HepG2 (cell line): ENCODE results near the gene BCL2L13. TPM values are rescaled to one million over a fixed set of nuclear protein-coding genes. Genes with fewer than 3 reads are reported as not detected.

Experiments
- ATM ChIP-seq: fragments of 450-650 bp; IDR thresholded peaks from 2 replicates; pipeline ENCODE4 v1.7.1; 2017; ENCODE audit warnings: mild to moderate bottlenecking, borderline replicate concordance
- BHLHE40 ChIP-seq: IDR thresholded peaks from 2 replicates; pipeline ENCODE4 v1.6.1; 2011; ENCODE audit warnings: low read length, improper control_type of control experiment
- DPF2 ChIP-seq: sonication (generic); formaldehyde crosslinking; IDR thresholded peaks from 2 replicates; pipeline ENCODE4 v1.4.0; 2020; ENCODE audit warnings: mild to moderate bottlenecking, low read depth, missing genetic modification reagents, borderline replicate concordance
- FOXA3 ChIP-seq: IDR thresholded peaks from 2 replicates; pipeline ENCODE4 v1.6.1; 2016; ENCODE audit warnings: missing genetic modification reagents, missing compliant biosample characterization
- HMGA1 ChIP-seq: sonication (generic); formaldehyde crosslinking; conservative IDR thresholded peaks from 2 replicates; pipeline ENCODE4 v1.4.0; 2020; ENCODE audit warnings: missing genetic modification reagents
- HNF4A ChIP-seq: sonication (generic); formaldehyde crosslinking; IDR thresholded peaks from 2 replicates; pipeline ENCODE4 v1.4.0; 2020; ENCODE audit warnings: missing genetic modification reagents
- IKZF1 ChIP-seq: fragments of 450-650 bp; IDR thresholded peaks from 2 replicates; pipeline ENCODE4 v1.7.1; 2016
- KLF6 ChIP-seq: IDR thresholded peaks from 2 replicates; pipeline ENCODE4 v1.8.0; 2016; ENCODE audit warnings: missing biosample characterization, missing genetic modification reagents
- SATB2 ChIP-seq: sonication (generic); formaldehyde crosslinking; IDR thresholded peaks from 2 replicates; pipeline ENCODE4 v1.5.0; 2020; ENCODE audit warnings: missing genetic modification reagents
- SMYD3 ChIP-seq: sonication (generic); formaldehyde crosslinking; IDR thresholded peaks from 2 replicates; pipeline ENCODE4 v1.8.1; 2023; ENCODE audit warnings: mild to moderate bottlenecking, missing genetic modification reagents
- SP5 ChIP-seq: IDR thresholded peaks from 2 replicates; pipeline ENCODE4 v1.6.1; 2016; ENCODE audit warnings: low read depth, borderline replicate concordance
- TAF1 ChIP-seq: sonication (generic); formaldehyde crosslinking; IDR thresholded peaks from 2 replicates; pipeline ENCODE4 v1.4.0; 2020; ENCODE audit warnings: missing genetic modification reagents
- THYN1 ChIP-seq: sonication (generic); formaldehyde crosslinking; IDR thresholded peaks from 2 replicates; pipeline ENCODE4 v1.8.1; 2023; ENCODE audit warnings: low read depth, mild to moderate bottlenecking, moderate library complexity, missing genetic modification reagents, borderline replicate concordance
- ZFP82 ChIP-seq: sonication (generic); formaldehyde crosslinking; IDR thresholded peaks from 2 replicates; pipeline ENCODE4 v1.5.1; 2020; ENCODE audit warnings: mild to moderate bottlenecking, missing genetic modification reagents, borderline replicate concordance
- ZNF383 ChIP-seq: sonication (generic); formaldehyde crosslinking; IDR thresholded peaks from 2 replicates; pipeline ENCODE4 v1.4.0; 2020; ENCODE audit warnings: missing genetic modification reagents, mild to moderate bottlenecking, borderline replicate concordance
- ZNF543 ChIP-seq: sonication (generic); formaldehyde crosslinking; IDR thresholded peaks from 2 replicates; pipeline ENCODE4 v1.4.0; 2020; ENCODE audit warnings: mild to moderate bottlenecking, missing genetic modification reagents
- ZNF660 ChIP-seq: sonication (generic); formaldehyde crosslinking; IDR thresholded peaks from 2 replicates; pipeline ENCODE4 v1.5.1; 2020; ENCODE audit warnings: mild to moderate bottlenecking, low read depth, missing genetic modification reagents, borderline replicate concordance
- ZNF746 ChIP-seq: sonication (generic); formaldehyde crosslinking; IDR thresholded peaks from 2 replicates; pipeline ENCODE4 v1.8.0; 2022; ENCODE audit warnings: mild to moderate bottlenecking, missing genetic modification reagents
- ZSCAN29 ChIP-seq: sonication (generic); formaldehyde crosslinking; conservative IDR thresholded peaks from 2 replicates; pipeline ENCODE4 v1.4.0; 2020; ENCODE audit warnings: mild to moderate bottlenecking, missing genetic modification reagents
- polyA plus RNA-seq, 8 experiments: library from polyadenylated mRNA; depleted of rRNA in 3 of 8; stranded (reverse) in 7 of 8; unstranded in 1 of 8; fragments of >200 nt; fragmentation: Illumina TruSeq in 4 of 8; extraction: Trizol in 4 of 8; gene quantifications; 2 replicates each; pipeline versions ENCODE4 v1.2.1 to v1.2.3, GENCODE V29; 2011 to 2016; ENCODE audit warnings: low read depth in 4 of 8, missing spikeins in 1 of 8, mixed read lengths in 1 of 8; ENCODE audit not compliant: insufficient read depth in 1 of 8
- total RNA-seq, 5 experiments: library from RNA; depleted of rRNA; stranded (reverse); fragments of >200 nt; fragmentation: Illumina TruSeq; extraction: Trizol; gene quantifications; 2 replicates each; pipeline ENCODE4 v1.2.3, GENCODE V29; 2016; ENCODE audit warnings: low read depth in 1 of 5
- TF ChIP-seq, protein P1 (sequence below), 2 experiments: fragments of 450-650 bp in 1 of 2; sonication (generic) in 1 of 2; formaldehyde crosslinking; IDR thresholded peaks; 2 replicates each; pipeline versions ENCODE4 v1.5.0 to v1.8.0; 2020 to 2022; ENCODE audit warnings: mild to moderate bottlenecking in 1 of 2, missing genetic modification reagents in 1 of 2
- TF ChIP-seq, protein P2 (sequence below): sonication (generic); formaldehyde crosslinking; IDR thresholded peaks from 2 replicates; pipeline ENCODE4 v1.4.0; 2020; ENCODE audit warnings: missing genetic modification reagents
- TF ChIP-seq, protein P3 (sequence below): sonication (generic); formaldehyde crosslinking; IDR thresholded peaks from 2 replicates; pipeline ENCODE4 v1.8.1; 2023; ENCODE audit warnings: mild to moderate bottlenecking, inconsistent platforms, moderate library complexity, missing genetic modification reagents, borderline replicate concordance
- TF ChIP-seq, protein P4 (sequence below): sonication (generic); formaldehyde crosslinking; IDR thresholded peaks from 2 replicates; pipeline ENCODE4 v1.5.0; 2020; ENCODE audit warnings: mild to moderate bottlenecking, missing genetic modification reagents, moderate library complexity
- TF ChIP-seq, protein P5 (sequence below): sonication (generic); formaldehyde crosslinking; IDR thresholded peaks from 2 replicates; pipeline ENCODE4 v1.5.0; 2020; ENCODE audit warnings: missing genetic modification reagents, mild to moderate bottlenecking, borderline replicate concordance

Gene BCL2L13
- total and polyA plus RNA-seq, 2 of the 13 experiments (the other 11 are each of a cell fraction or from before 2014, with no cell fraction given), result 13.5 to 14.6 TPM

DNA sequence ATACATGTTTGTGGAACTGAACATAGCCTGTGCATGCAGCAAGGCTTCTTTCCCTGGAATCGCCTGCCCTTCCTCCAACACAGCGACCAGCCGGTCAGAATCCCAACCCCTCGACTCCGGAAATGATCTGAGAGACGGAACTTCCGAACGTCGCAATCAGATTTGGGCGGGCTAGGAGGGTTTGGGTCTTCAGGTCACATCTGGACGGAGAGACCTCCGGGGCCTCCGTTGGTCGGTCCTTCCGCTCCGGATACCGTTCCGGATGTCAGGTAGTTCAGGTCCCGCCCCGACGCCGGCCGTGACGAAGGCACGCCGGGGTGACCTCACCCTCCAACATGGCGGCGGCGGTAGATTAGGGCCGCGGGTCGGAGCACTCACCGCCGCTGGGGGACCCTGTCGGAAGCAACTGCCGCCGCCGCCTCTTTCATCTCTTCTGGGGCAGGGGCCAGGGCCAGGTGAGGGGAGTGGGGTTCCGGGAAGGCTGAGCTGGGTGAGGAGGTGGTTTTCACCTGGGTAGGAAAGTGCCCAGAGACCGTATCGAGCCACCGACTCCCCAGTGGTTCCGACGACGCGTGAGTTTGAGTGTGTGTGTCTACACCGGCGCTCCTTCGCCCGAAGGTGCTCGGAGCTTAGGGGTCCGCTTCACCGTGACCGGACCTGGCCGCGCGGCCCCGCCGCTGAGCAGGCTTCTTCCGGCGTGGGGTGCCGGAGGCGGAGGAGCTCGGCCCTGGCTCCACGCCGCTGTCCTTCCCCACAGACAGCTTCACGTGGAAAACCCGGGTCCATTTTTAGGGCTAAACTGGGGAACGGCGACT is at the start of gene BCL2L13 (continued):
- TF ChIP-seq, protein P1, sequence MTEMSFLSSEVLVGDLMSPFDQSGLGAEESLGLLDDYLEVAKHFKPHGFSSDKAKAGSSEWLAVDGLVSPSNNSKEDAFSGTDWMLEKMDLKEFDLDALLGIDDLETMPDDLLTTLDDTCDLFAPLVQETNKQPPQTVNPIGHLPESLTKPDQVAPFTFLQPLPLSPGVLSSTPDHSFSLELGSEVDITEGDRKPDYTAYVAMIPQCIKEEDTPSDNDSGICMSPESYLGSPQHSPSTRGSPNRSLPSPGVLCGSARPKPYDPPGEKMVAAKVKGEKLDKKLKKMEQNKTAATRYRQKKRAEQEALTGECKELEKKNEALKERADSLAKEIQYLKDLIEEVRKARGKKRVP (CRISPR knock-in tag; IDR thresholded peaks at IDR 0.05), result peak in 1 of 2 experiments; percentile 45; a peak in 1 of 4 replicates
- peak; percentile 30; the same call in 1 of the 2 replicates for TF ChIP-seq HNF4A (CRISPR knock-in tag)
- TF ChIP-seq DPF2 (CRISPR knock-in tag), result no peak
- no peak for TF ChIP-seq BHLHE40
- TF ChIP-seq FOXA3 (CRISPR knock-in tag), result peak; percentile 43; the same call in 1 of the 2 replicates
- TF ChIP-seq ATM, result no peak
- TF ChIP-seq ZNF543, result no peak
- no peak for TF ChIP-seq THYN1 (CRISPR knock-in tag)
- TF ChIP-seq, protein P2, sequence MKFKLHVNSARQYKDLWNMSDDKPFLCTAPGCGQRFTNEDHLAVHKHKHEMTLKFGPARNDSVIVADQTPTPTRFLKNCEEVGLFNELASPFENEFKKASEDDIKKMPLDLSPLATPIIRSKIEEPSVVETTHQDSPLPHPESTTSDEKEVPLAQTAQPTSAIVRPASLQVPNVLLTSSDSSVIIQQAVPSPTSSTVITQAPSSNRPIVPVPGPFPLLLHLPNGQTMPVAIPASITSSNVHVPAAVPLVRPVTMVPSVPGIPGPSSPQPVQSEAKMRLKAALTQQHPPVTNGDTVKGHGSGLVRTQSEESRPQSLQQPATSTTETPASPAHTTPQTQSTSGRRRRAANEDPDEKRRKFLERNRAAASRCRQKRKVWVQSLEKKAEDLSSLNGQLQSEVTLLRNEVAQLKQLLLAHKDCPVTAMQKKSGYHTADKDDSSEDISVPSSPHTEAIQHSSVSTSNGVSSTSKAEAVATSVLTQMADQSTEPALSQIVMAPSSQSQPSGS (CRISPR knock-in tag), result peak; percentile 92
- no peak for TF ChIP-seq ZNF383
- TF ChIP-seq, protein P3, sequence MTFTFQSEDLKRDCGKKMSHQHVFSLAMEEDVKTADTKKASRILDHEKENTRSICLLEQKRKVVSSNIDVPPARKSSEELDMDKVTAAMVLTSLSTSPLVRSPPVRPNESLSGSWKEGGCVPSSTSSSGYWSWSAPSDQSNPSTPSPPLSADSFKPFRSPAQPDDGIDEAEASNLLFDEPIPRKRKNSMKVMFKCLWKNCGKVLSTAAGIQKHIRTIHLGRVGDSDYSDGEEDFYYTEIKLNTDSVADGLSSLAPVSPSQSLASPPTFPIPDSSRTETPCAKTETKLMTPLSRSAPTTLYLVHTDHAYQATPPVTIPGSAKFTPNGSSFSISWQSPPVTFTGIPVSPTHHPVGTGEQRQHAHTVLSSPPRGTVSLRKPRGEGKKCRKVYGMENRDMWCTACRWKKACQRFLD (CRISPR knock-in tag), result no peak
- no peak; the same call in 1 of the 2 replicates for TF ChIP-seq SMYD3 (CRISPR knock-in tag)
- TF ChIP-seq SP5 (CRISPR knock-in tag), result peak; percentile 71
- no peak for TF ChIP-seq ZNF660 (CRISPR knock-in tag)
- TF ChIP-seq, protein P4, sequence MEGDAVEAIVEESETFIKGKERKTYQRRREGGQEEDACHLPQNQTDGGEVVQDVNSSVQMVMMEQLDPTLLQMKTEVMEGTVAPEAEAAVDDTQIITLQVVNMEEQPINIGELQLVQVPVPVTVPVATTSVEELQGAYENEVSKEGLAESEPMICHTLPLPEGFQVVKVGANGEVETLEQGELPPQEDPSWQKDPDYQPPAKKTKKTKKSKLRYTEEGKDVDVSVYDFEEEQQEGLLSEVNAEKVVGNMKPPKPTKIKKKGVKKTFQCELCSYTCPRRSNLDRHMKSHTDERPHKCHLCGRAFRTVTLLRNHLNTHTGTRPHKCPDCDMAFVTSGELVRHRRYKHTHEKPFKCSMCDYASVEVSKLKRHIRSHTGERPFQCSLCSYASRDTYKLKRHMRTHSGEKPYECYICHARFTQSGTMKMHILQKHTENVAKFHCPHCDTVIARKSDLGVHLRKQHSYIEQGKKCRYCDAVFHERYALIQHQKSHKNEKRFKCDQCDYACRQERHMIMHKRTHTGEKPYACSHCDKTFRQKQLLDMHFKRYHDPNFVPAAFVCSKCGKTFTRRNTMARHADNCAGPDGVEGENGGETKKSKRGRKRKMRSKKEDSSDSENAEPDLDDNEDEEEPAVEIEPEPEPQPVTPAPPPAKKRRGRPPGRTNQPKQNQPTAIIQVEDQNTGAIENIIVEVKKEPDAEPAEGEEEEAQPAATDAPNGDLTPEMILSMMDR (CRISPR knock-in tag), result peak; percentile 13; the same call in 1 of the 2 replicates
- TF ChIP-seq, protein P5, sequence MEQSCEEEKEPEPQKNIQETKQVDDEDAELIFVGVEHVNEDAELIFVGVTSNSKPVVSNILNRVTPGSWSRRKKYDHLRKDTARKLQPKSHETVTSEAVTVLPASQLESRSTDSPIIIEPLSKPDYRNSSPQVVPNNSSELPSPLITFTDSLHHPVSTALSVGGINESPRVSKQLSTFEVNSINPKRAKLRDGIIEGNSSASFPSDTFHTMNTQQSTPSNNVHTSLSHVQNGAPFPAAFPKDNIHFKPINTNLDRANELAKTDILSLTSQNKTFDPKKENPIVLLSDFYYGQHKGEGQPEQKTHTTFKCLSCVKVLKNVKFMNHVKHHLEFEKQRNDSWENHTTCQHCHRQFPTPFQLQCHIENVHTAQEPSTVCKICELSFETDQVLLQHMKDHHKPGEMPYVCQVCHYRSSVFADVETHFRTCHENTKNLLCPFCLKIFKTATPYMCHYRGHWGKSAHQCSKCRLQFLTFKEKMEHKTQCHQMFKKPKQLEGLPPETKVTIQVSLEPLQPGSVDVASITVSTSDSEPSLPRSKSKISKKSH, result peak; percentile 94
- peak; percentile 98 for TF ChIP-seq TAF1 (CRISPR knock-in tag)
- no peak for TF ChIP-seq ZFP82 (CRISPR knock-in tag)
- TF ChIP-seq ZSCAN29 (CRISPR knock-in tag), result peak; percentile 95
- TF ChIP-seq KLF6, result peak; percentile 29
- TF ChIP-seq IKZF1, result no peak
- no peak for TF ChIP-seq HMGA1 (CRISPR knock-in tag)
- no peak for TF ChIP-seq SATB2 (CRISPR knock-in tag)
- no peak for TF ChIP-seq ZNF746 (CRISPR knock-in tag)
